ENCODE measurements around the gene GPR31.

GPR31 gene

DNA sequence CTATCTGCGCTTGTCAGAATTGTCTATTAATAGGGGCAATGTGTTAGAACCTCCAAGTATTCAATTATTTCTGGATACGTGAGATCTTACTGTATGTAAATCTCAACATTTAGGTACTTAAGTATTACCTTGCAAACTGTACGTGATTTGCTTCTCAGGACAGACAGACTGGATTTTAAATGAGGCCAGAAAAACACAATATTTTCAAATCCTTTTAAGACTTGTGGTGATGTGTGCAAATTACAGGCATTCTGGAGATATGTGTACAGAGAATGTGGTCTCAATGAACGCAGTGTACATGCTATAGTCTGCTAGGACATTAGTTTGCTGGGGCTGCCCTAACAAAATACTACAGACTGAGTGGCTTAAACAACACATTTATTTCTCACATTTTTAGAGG lies 18.0 kb downstream of the GPR31 start:
- no peak for DNase-seq (ENCODE audit: low spot score)

DNA sequence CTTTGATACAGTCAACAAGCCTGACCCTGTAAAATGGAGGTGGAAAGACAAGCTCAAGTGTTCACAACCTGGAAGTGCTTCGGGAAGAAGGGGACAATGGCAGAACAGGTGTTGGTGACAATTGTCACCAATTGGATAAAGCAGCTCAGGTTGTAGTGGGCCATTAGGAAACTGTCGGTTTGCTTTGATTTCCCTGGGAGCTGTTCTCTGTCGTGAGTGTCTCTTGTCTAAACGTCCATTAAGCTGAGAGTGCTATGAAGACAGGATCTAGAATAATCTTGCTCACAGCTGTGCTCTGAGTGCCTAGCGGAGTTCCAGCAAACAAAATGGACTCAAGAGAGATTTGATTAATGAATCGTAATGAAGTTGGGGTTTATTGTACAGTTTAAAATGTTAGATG lies 19.9 kb downstream of the GPR31 start:
- no peak for DNase-seq (ENCODE audit: low spot score)

DNA sequence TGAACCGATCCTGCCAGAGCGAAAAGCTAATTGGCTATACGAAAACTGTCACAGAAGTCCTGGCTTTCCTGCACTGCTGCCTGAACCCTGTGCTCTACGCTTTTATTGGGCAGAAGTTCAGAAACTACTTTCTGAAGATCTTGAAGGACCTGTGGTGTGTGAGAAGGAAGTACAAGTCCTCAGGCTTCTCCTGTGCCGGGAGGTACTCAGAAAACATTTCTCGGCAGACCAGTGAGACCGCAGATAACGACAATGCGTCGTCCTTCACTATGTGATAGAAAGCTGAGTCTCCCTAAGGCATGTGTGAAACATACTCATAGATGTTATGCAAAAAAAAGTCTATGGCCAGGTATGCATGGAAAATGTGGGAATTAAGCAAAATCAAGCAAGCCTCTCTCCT lies 20.7 kb downstream of the GPR31 start:
- DNase-seq (ENCODE audit: low spot score): no peak

- DNase-seq (ENCODE audit: low spot score): no peak
Measured at GRCh38 chr6:167136376-167136775, 21.4 kb downstream of the GPR31 start.

DNA sequence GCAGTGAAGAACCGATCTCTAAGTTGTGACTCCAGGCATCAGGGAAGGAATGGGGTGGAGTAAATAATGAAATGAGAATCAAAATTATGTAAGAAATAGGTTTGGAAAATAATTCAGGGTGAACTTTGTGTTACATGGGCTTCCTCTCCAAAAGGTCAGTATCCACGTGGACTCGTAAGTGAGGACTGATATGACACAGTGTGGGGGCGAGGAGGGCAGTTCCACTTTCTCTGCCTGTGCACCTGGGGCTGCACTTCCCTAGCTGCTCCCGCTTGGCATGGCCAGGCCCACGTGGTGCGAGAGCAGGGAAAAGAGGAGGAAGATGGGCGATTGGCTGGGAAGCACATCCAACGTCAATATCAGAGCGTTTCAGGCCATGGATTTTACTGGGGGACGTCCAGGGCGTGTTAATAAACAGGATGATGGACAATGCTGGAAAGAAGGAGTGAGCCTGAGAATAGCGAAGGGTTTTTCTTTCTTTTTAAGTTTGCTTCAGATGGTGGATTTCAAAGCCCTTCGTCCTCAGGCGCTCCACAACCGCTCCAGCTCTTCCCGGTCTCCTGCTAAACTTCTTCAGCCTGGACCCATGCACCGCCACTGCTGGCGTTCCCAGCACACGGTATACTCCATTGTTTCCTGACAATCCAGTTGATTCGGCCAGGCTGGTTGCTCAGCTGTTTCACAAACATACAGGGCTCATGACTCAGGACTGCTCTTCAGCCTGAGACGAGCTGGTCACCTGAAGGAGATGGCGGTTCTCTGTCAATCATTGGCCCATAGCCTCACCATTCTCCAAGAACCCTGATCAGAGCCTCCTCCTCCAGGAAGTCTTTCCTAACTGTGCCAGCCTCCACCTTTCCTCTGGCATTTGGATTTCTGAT lies 23.1 kb downstream of the GPR31 start:
- DNase-seq (ENCODE audit: low spot score): no peak

GRCh38 chr6:167130712-167131684 lies 26.8 kb downstream of the GPR31 start:
- no peak for DNase-seq (ENCODE audit: low spot score)

DNA sequence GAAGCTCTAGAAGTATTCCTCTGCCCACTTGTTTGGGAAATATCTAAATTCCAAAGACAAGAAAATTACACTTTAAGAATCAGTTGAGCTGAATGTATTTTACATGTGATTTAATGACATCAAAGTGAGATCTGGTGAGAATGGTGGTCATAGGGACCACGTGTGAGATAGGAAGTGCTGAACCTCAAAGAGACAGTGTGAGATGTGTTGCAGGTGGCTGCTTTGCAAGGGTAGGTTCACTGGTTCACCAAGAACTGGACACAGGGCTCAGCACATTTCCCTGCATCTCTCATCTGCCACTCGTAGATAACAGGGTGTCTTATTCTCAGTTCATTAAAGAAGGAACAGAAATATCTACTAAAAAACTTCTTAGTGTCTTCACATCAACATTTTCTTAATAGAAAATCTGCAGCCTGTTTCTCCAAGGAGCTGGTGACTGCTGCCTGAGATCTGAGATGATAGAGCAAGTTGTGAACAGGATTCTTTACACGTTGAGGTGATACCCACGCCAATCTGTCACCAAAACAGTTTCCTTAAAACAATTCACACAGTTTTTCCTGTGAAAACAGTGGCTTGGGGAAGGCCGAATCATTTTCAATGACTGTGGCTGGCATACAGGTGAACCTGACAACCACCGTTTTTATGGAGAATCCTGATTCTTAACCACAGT lies 27.6 kb downstream of the GPR31 start:
- no peak for DNase-seq (ENCODE audit: low spot score)

- no peak for DNase-seq (ENCODE audit: low spot score)
Measured at GRCh38 chr6:167129562-167129961, 28.2 kb downstream of the GPR31 start.

GRCh38 chr6:167129159-167129558 lies 28.6 kb downstream of the GPR31 start:
- no peak for DNase-seq (ENCODE audit: low spot score)

DNA sequence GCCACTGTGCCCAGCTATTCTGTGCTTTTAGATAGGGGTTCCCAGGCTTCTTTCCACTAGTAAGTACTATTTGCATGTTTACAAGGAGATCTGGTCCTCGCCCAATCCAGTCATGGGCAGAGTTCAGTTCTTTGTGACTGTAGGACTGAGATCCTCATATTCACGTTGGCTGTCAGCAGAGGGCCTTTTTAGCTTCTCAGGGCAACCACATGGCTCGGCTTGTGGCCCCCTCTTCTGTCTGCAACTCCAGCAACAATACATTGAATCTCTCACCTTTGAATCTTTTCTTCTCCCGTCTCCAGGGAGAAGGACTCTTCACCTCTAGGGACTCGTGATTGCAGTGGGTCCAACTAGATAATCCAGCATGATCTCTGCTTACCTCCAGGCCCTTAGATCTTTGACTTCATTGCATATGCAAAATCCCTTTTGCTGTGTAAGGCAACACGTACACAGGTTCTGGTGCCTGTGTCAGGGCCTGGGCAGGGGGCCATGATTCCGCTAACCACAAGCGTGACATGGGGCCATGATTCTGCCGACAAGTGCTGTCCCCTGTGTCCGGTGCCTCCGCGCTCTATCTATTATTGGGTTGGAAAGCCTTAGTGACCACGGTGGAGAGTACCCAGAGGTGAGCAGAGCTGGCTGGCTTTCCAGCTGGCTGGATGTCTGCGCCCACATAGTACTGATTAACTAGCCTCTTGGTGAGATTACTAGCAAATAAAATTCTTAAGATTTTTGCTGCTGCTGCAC lies 29.8 kb downstream of the GPR31 start:
- DNase-seq (ENCODE audit: low spot score): no peak

- DNase-seq (ENCODE audit: low spot score): no peak
Measured at GRCh38 chr6:167125855-167126349, 31.9 kb downstream of the GPR31 start.

DNA sequence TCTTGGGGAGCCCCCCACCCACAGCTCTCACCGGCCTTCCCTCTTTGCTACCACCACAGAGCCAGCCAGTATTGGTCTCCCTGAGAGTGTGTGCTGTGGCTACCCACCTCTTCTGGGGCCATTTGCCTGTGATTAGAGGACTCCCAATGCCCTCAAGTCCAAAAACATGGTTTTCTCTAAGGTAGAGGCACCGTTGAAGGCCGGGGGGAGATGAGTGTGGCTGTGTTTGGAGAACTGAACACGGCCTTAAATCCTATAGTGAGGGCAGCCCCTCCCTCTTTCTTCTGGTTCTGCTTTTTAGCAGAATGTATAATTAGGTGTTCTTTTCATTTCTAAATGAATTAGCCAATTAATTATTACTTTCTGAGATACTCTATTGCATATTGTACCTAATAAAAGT lies 32.4 kb downstream of the GPR31 start:
- no peak for DNase-seq (ENCODE audit: low spot score)

DNA sequence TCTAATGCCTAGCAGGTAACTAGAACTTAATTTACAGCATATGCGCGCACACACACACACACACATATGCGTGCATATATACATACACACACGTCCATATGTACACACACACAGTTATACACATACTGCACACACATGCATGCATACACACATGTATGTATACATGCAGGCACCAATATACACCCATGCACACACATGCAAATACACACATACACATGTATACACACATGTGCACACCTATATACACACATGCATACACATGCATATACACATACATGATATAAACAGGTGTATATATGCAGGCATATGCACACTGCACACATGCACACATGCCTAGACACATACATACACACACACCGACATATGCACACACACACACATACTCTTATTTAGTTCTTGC lies 33.0 kb downstream of the GPR31 start:
- DNase-seq (ENCODE audit: low spot score): no peak

DNA sequence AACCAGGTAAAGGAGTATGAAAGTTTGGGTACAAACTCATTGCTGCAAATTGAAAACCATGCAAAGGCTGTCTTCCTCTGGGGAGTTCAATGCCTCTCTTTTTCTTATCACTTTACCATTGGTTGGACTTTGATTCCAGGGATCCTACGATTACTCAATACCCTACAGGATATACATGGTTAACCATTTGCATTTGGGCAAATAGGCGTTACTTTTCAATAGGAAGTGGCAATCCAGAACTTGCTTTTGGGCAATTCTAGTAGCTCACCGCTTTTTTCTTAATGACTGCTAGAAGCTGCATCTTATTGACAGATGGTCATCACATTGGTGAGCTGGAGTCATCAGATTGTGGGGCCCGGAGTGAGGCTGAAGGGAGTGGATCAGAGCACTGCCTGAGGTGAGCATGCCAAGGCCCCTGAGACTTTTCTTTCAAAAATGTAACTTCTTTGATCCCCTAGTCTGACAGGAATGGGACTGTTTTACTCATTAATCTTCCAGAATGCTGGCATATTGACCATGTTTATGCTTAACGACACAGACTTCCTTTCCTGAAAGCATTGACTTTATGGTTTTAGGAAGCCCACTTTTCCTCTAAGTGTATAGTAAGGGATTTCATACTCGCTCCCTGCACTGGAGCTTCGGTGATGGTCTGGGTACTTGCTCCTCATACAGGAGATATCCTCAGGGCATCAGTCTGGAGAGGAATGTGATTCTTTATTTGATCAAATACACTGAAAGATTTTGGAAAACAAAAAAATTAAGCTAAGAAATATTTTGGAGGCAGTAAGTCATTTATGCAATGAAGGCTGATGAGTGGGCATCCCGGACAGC lies 34.7 kb downstream of the GPR31 start, which contains the start of gene CCR6:
Gene CCR6, plus strand, starts transcription at position 270 of the 831 bp plus-strand sequence. CDS start 13,039 bp downstream, outside the sequence.
- DNase-seq (ENCODE audit: low spot score): no peak

GRCh38 chr6:167122041-167122826 lies 35.5 kb downstream of the GPR31 start:
- DNase-seq (ENCODE audit: low spot score): no peak

- DNase-seq (ENCODE audit: low spot score): no peak
Measured at GRCh38 chr6:167121335-167121841, 36.4 kb downstream of the GPR31 start.

DNA sequence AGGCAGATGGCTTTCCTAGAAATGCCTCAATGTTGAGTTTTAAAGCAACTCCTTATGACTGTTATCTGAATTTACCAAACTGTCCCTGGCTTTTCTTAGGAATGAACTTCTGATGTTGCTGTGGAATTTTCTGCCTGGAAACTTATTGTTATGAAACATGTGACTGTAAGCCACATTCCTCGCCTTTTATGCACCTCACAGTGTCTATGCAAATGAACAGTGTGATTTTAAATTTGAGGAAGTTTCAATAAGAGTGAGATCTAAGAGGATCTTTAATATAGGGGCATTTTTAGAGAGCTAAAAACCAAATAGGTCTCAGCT lies 37.2 kb downstream of the GPR31 start:
- no peak for DNase-seq (ENCODE audit: low spot score)

- DNase-seq (ENCODE audit: low spot score): no peak
Measured at GRCh38 chr6:167119670-167120582, 37.9 kb downstream of the GPR31 start.
